ENCODE measurements around the gene RANBP10.
"Not testable (repeated sequence)": the region's sequence is repeated elsewhere in the genome, so short reads cannot be mapped to it uniquely, and the experiment has no call there.

The RANBP10 gene

GRCh38 chr16:67841198-67841815 is 34.9 kb upstream of the RANBP10 start:
- no peaks in the 10 kb centered on the region for H3K9me3 Mint-ChIP-seq
- H3K27me3 Mint-ChIP-seq (ENCODE audit: low read depth): no peaks in the 10 kb centered on the region
- no peak for DNase-seq (ENCODE audit: low spot score)
- peaks cover 4% of the 10 kb centered on the region for H3K36me3 Mint-ChIP-seq (ENCODE audit: low read depth)
- H3K4me3 Mint-ChIP-seq: peak overlapping the region; percentile 92
- H3K4me1 Mint-ChIP-seq (ENCODE audit: low read depth): peaks cover 30% of the 10 kb centered on the region
- H3K27ac Mint-ChIP-seq: peak overlapping the region; percentile 95

GRCh38 chr16:67837811-67838210 is 31.5 kb upstream of the RANBP10 start:
- Mint-ChIP-seq H3K27ac (no peak overlapping the region), H3K27me3 (ENCODE audit: low read depth) (no peaks in the 10 kb centered on the region), H3K4me1 (ENCODE audit: low read depth) (peaks cover 12% of the 10 kb centered on the region), H3K36me3 (ENCODE audit: low read depth) (no peaks in the 10 kb centered on the region), H3K9me3 (no peaks in the 10 kb centered on the region), H3K4me3 (no peak overlapping the region)
- DNase-seq (ENCODE audit: low spot score): no peak

GRCh38 chr16:67837190-67837589 is 30.8 kb upstream of the RANBP10 start:
- not testable (repeated sequence) for H3K27me3 Mint-ChIP-seq (ENCODE audit: low read depth); H3K4me3 Mint-ChIP-seq; H3K27ac Mint-ChIP-seq; H3K9me3 Mint-ChIP-seq; H3K36me3 Mint-ChIP-seq (ENCODE audit: low read depth); DNase-seq (ENCODE audit: low spot score)
- peaks cover 15% of the 10 kb centered on the region for H3K4me1 Mint-ChIP-seq (ENCODE audit: low read depth)

- Mint-ChIP-seq H3K27ac (no peak overlapping the region), H3K4me3 (peak overlapping the region; percentile 94), H3K9me3 (no peaks in the 10 kb centered on the region), H3K36me3 (ENCODE audit: low read depth) (peaks cover 12% of the 10 kb centered on the region), H3K4me1 (ENCODE audit: low read depth) (peaks cover 11% of the 10 kb centered on the region), H3K27me3 (ENCODE audit: low read depth) (no peaks in the 10 kb centered on the region)
- no peak for DNase-seq (ENCODE audit: low spot score)
Measured at GRCh38 chr16:67834242-67834614, 27.9 kb upstream of the RANBP10 start.

GRCh38 chr16:67833415-67834241 is 27.3 kb upstream of the RANBP10 start:
- peak overlapping the region; percentile 94 for H3K4me3 Mint-ChIP-seq
- H3K27ac Mint-ChIP-seq: peak overlapping the region; percentile 85
- H3K9me3 Mint-ChIP-seq: no peaks in the 10 kb centered on the region
- H3K27me3 Mint-ChIP-seq (ENCODE audit: low read depth): no peaks in the 10 kb centered on the region
- H3K36me3 Mint-ChIP-seq (ENCODE audit: low read depth): peaks cover 12% of the 10 kb centered on the region
- peak; percentile 93 for DNase-seq (ENCODE audit: low spot score)
- H3K4me1 Mint-ChIP-seq (ENCODE audit: low read depth): peaks cover 11% of the 10 kb centered on the region

- no peaks in the 10 kb centered on the region for H3K27me3 Mint-ChIP-seq (ENCODE audit: low read depth)
- H3K27ac Mint-ChIP-seq: peak overlapping the region; percentile 34
- no peaks in the 10 kb centered on the region for H3K9me3 Mint-ChIP-seq
- peaks cover 11% of the 10 kb centered on the region for H3K4me1 Mint-ChIP-seq (ENCODE audit: low read depth)
- DNase-seq (ENCODE audit: low spot score): no peak
- peaks cover 12% of the 10 kb centered on the region for H3K36me3 Mint-ChIP-seq (ENCODE audit: low read depth)
- H3K4me3 Mint-ChIP-seq: peak overlapping the region; percentile 94
Measured at GRCh38 chr16:67833030-67833414, 26.7 kb upstream of the RANBP10 start.

GRCh38 chr16:67828651-67829050 is 22.3 kb upstream of the RANBP10 start:
- DNase-seq (ENCODE audit: low spot score): no peak
- Mint-ChIP-seq H3K9me3 (no peaks in the 10 kb centered on the region), H3K27ac (no peak overlapping the region), H3K4me1 (ENCODE audit: low read depth) (peaks cover 7% of the 10 kb centered on the region), H3K4me3 (no peak overlapping the region), H3K36me3 (ENCODE audit: low read depth) (peaks cover 12% of the 10 kb centered on the region), H3K27me3 (ENCODE audit: low read depth) (no peaks in the 10 kb centered on the region)

- peaks cover 8% of the 10 kb centered on the region for H3K36me3 Mint-ChIP-seq (ENCODE audit: low read depth)
- no peaks in the 10 kb centered on the region for H3K4me1 Mint-ChIP-seq (ENCODE audit: low read depth)
- no peak overlapping the region for H3K4me3 Mint-ChIP-seq
- no peaks in the 10 kb centered on the region for H3K27me3 Mint-ChIP-seq (ENCODE audit: low read depth)
- H3K27ac Mint-ChIP-seq: no peak overlapping the region
- no peaks in the 10 kb centered on the region for H3K9me3 Mint-ChIP-seq
- no peak for DNase-seq (ENCODE audit: low spot score)
Measured at GRCh38 chr16:67825906-67826305, 19.5 kb upstream of the RANBP10 start.

- no peaks in the 10 kb centered on the region for H3K9me3 Mint-ChIP-seq
- no peak overlapping the region for H3K4me3 Mint-ChIP-seq
- H3K36me3 Mint-ChIP-seq (ENCODE audit: low read depth): peaks cover 4% of the 10 kb centered on the region
- H3K4me1 Mint-ChIP-seq (ENCODE audit: low read depth): no peaks in the 10 kb centered on the region
- no peak for DNase-seq (ENCODE audit: low spot score)
- H3K27ac Mint-ChIP-seq: no peak overlapping the region
- H3K27me3 Mint-ChIP-seq (ENCODE audit: low read depth): no peaks in the 10 kb centered on the region
Measured at GRCh38 chr16:67825119-67825518, 18.8 kb upstream of the RANBP10 start.

GRCh38 chr16:67822511-67822910 is 16.2 kb upstream of the RANBP10 start:
- Mint-ChIP-seq H3K36me3 (ENCODE audit: low read depth) (no peaks in the 10 kb centered on the region), H3K9me3 (no peaks in the 10 kb centered on the region), H3K27me3 (ENCODE audit: low read depth) (no peaks in the 10 kb centered on the region), H3K4me3 (no peak overlapping the region), H3K27ac (no peak overlapping the region), H3K4me1 (ENCODE audit: low read depth) (no peaks in the 10 kb centered on the region)
- no peak for DNase-seq (ENCODE audit: low spot score)

GRCh38 chr16:67820608-67821259 is 14.4 kb upstream of the RANBP10 start:
- no peaks in the 10 kb centered on the region for H3K27me3 Mint-ChIP-seq (ENCODE audit: low read depth)
- no peaks in the 10 kb centered on the region for H3K9me3 Mint-ChIP-seq
- H3K4me3 Mint-ChIP-seq: no peak overlapping the region

GRCh38 chr16:67814567-67814966 is 8.2 kb upstream of the RANBP10 start:
- peaks cover 5% of the 10 kb centered on the region for H3K4me1 Mint-ChIP-seq (ENCODE audit: low read depth)
- H3K36me3 Mint-ChIP-seq (ENCODE audit: low read depth): no peaks in the 10 kb centered on the region
- peaks cover 2% of the 10 kb centered on the region for H3K27me3 Mint-ChIP-seq (ENCODE audit: low read depth)
- DNase-seq (ENCODE audit: low spot score): no peak
- H3K27ac Mint-ChIP-seq: no peak overlapping the region
- no peaks in the 10 kb centered on the region for H3K9me3 Mint-ChIP-seq
- no peak overlapping the region for H3K4me3 Mint-ChIP-seq

More at GRCh38 chr16:67820608-67821259, 14.4 kb upstream of the RANBP10 start:
- DNase-seq (ENCODE audit: low spot score): no peak
- Mint-ChIP-seq H3K27ac (no peak overlapping the region), H3K36me3 (ENCODE audit: low read depth) (no peaks in the 10 kb centered on the region), H3K4me1 (ENCODE audit: low read depth) (peaks cover 5% of the 10 kb centered on the region)

GRCh38 chr16:67811899-67812298 is 5.5 kb upstream of the RANBP10 start:
- Mint-ChIP-seq H3K4me1 (ENCODE audit: low read depth) (peaks cover 8% of the 10 kb centered on the region), H3K9me3 (no peaks in the 10 kb centered on the region)

GRCh38 chr16:67807148-67807682 is 855 bp upstream of the RANBP10 start:
- H3K9me3 Mint-ChIP-seq: no peaks in the 10 kb centered on the region

More at GRCh38 chr16:67811899-67812298, 5.5 kb upstream of the RANBP10 start:
- H3K36me3 Mint-ChIP-seq (ENCODE audit: low read depth): no peaks in the 10 kb centered on the region
- no peak overlapping the region for H3K27ac Mint-ChIP-seq
- H3K4me3 Mint-ChIP-seq: no peak overlapping the region
- no peak for DNase-seq (ENCODE audit: low spot score)
- H3K27me3 Mint-ChIP-seq (ENCODE audit: low read depth): peaks cover 2% of the 10 kb centered on the region

More at GRCh38 chr16:67807148-67807682, 855 bp upstream of the RANBP10 start:
- DNase-seq (ENCODE audit: low spot score): no peak
- Mint-ChIP-seq H3K4me3 (peak overlapping the region; percentile 95), H3K4me1 (ENCODE audit: low read depth) (peaks cover 29% of the 10 kb centered on the region), H3K27me3 (ENCODE audit: low read depth) (peaks cover 2% of the 10 kb centered on the region), H3K27ac (peak overlapping the region; percentile 89), H3K36me3 (ENCODE audit: low read depth) (peaks cover 21% of the 10 kb centered on the region)
